GM18508 (cell line): ENCODE data around the gene MFSD6L.

Source experiments
- ATAC-seq: cut with Tn5 transposase; IDR thresholded peaks from one replicate; pipeline ENCODE4 v1.9.1; 2021; ENCODE audit warnings: moderate number of reproducible peaks; ENCODE audit not compliant: insufficient read depth, unreplicated experiment

MFSD6L gene, protein sequence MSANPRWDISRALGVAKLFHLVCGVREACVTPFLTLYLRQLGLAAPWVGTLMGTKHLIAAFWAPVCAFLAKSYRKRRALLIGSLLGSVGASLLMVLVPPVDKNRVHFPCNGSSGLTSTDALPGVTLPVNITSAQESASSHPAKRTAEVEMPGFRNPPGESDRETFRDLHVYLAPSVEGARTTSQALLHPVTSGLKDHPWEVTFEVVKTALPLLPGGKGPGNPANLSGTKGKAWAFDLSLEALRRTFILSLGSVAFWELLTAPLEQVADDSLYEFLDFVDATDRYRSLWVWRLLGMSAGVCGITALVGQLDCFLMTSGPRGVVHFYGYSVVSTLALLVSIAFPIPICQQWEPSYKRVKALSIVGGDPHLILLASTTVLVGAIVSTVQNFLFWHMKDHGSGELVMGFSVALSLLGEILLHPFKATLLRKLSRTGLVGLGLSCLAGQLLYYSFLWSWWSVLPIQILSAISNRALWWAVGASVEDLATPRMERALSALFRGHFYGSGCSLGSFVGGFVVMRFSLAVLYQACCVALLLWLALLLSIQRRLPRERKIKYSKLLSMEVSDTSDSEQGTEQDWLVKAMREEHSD

GRCh38 chr17:8798846-8799569, at the start of gene MFSD6L:
Gene MFSD6L, minus strand, starts transcription at chr17:8799365. Its CDS starts 245 bp downstream, at chr17:8799120.
- ATAC-seq, result no peak

DNA sequence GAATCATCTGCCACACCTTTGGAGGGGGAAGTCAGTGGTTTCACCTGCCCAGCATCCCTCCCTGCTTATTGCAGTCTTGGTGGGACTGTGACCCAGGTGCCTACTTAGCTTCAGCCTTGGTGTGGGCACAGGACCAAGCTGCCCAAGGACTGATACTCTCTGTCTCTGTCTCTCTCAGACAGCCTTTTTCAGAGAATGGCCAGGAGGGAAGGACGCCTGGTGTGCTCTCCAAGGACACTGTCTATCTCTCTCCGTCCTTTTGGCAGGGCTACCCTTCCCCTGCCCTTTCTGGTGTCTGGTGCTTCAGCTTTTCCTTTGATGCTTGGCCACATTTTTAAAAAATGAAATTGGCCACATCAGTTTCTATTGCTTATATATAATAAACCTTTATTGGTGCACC, 48.7 kb upstream of the MFSD6L start:
- no peak for ATAC-seq

- no peak for ATAC-seq
Measured at GRCh38 chr17:8846768-8847211, 47.6 kb upstream of the MFSD6L start.

- ATAC-seq, result no peak
Measured at GRCh38 chr17:8844229-8845218, 45.4 kb upstream of the MFSD6L start.

DNA sequence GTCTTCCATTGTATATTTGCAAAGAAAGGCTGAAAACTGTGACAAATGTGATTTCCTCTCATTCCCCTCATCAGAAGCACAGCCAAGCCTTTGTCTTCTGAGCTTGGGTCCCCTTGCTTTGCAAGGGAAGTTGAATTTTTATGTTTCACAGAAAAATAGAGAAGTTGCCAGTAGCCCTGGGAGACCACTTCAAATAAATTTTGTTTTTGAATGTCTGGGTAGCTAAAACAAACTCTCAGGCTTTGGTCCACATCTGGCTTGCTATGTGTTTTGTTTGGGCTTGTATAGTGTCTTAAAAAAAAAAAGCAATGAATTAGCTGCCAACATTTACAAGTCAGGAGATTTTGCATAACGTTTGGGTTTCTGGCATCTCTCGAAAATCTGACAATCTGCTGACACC, 44.2 kb upstream of the MFSD6L start:
- ATAC-seq, result no peak

DNA sequence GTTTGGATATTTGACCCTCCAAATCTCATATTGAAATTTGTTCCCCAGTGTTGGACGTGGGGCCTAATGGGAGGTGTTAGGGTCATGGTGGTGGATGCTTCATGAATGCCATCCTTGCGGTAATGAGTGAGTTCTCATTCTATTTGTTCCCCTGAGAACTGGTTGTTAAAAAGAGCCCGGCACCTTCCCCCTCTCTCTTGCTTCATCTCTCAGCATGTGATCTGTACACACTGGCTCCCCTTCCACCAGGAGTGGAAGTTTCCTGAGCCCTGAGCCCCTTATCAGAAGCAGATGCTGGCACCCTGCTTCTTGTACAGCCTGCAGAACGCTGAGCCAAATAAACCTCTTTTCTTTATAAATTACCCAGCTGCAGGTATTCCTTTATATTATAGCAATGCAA, 42.7 kb upstream of the MFSD6L start:
- no peak for ATAC-seq

DNA sequence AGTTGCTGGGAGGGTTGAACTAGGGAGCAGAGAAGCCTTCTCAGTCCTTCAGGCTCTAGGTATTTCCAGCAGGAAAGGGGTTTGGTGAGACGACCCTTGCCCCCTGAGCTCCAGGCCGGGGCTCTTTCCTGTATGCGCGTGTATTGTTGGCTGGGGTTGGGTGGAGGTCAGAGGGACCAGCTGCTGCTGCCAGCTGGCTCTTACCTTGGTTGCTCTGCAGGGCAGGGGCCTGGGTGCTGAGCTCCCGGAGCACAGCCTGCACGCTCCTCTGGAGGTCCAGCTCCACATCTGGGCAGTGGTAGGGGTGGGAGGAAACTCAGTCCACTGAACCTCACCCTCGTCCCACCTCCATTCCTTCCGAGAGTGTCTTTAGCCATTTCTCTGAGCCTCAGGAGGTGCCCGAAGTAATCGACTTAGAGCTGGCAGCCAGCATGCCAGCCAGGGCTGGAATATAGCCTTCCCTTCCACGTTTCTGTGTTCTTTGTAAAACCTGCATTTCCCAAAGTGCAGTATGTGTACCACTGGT, 40.3 kb upstream of the MFSD6L start:
- no peak for ATAC-seq

- no peak for ATAC-seq
Measured at GRCh38 chr17:8838551-8839095, 39.5 kb upstream of the MFSD6L start.

DNA sequence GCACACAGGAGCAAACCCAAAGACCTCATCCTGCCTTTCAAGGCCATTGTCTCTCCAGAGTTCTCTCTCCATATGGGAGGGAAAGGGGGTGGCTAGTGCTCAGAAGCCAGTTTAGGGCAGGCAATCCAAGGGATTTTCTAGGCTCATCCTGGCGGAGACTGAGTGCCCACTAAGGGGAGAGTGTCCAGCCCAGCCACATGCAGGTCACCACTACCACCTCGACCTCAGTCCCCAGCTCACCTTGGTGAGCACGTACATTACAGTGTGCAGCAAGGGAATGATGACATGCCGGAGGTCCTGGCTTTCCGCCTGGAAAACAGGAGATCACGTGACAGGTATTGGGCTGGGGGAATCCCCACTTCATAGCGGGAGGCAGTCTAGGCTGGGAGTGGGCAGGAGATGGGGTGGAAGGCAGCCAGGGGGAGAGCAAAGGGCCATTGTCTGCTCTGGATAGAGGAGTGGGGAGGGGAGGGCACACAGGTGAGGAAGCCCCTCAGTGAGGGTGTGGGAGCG, 38.5 kb upstream of the MFSD6L start:
- ATAC-seq, result no peak

DNA sequence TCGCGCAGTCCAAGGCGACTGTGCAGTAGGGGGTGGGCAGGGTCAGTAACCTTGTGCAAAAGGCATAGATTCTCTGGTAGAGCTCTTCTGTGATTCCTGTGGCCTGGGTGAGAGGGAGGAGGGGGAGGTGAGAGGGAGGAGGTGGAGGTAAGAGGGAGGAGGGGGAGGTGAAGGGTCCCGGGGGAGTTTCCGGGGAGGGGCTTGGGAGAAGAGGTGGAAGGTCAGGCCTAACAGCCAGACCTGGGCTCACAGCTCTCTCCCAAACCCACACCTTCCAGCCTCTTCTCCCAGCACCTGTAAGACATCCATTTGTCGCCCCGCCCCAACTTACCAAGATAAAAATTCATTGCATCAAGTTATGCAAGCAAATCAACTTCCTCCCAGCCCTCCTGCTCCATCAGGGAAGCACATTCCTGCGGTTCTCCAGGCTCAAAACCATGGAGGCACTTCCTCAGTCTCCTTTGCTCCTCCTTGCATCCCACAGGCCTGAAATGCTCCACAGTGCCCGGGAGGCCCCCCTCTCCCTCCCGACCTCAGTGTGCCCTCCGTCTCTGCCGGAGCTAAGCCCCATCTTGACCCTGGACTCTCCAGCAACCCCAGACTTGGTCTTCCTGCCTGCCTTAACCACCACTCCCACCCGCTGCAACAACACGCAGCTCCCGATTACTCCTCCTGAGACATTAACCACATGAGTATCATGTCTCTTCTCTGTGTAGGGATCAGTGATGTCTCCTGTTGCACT, 37.8 kb upstream of the MFSD6L start:
- ATAC-seq, result no peak

DNA sequence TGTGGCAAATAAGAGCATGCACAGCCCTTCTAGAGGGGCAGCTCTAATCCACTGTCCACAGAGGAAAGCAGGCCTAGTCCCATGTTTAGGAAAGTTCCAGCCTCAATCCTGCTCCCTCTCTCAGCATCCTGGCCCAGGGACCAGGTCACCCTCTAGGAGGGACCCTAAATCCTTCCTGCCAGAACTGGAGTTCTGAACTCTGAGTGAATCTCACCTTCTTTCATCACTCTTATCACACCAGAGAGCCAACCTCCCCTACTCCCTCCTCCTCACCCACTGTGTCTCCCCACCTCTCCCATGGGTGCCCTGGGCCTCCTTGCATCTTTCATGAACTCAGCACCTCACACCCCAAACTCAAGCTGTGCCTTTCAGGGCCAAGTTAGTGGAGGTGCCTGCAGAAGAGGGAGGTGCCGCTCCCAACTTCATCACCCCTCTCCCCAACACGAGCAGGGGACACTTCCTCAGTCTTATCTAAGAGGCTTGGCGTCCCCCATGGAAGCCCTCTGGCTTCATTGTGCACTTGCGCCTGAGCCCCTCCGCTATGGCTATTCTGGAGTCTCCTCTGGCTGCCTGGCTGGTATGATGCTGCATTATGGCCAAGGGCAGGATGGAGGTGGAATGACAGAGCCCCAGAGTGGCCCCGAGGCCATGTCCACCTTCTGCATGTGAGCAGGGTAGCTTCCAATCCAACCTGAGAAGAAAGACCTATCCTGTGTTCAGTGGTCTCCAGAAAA, 36.6 kb upstream of the MFSD6L start:
- no peak for ATAC-seq

- no peak for ATAC-seq
Measured at GRCh38 chr17:8835106-8835505, 35.9 kb upstream of the MFSD6L start.

GRCh38 chr17:8832711-8833352, 33.7 kb upstream of the MFSD6L start:
- ATAC-seq, result no peak

- ATAC-seq, result no peak
Measured at GRCh38 chr17:8831234-8831849, 32.2 kb upstream of the MFSD6L start.

DNA sequence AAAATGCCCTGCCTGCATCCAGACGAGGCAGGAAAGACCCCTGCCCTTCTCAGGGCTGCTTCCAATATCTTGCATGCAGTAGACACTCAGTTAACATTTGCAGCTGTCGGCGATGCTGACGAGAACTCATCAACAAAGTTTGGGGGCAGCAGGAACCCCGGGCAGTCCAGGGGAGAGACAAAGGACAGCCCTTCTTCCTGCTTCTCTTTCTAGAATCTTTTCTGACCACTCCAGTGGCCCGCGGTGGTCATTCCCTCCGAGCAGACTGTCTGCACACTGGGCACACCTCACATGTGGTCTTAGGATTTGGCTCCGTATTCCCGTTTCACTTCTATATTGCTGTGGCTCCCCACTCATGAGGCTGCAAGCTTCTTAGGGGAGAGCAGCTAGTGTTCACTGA, 31.0 kb upstream of the MFSD6L start:
- ATAC-seq, result no peak

GRCh38 chr17:8829036-8829941, 30.1 kb upstream of the MFSD6L start:
- ATAC-seq, result no peak
